ENCODE data around the gene OR56A5.

- TF ChIP-seq POLR2A (IDR thresholded peaks at IDR 0.05; ENCODE audit: low read depth, low read length) (no peak), CEBPB (IDR thresholded peaks at IDR 0.05; ENCODE audit: low read depth, low read length) (no peak), ELK1 (IDR thresholded peaks at IDR 0.05; ENCODE audit: borderline replicate concordance, low read depth, low read length) (no peak)
Measured at GRCh38 chr11:5967708-5968107, 586 bp downstream of the OR56A5 start.
